Measurements from ENCODE around the gene RTP5.

DNA sequence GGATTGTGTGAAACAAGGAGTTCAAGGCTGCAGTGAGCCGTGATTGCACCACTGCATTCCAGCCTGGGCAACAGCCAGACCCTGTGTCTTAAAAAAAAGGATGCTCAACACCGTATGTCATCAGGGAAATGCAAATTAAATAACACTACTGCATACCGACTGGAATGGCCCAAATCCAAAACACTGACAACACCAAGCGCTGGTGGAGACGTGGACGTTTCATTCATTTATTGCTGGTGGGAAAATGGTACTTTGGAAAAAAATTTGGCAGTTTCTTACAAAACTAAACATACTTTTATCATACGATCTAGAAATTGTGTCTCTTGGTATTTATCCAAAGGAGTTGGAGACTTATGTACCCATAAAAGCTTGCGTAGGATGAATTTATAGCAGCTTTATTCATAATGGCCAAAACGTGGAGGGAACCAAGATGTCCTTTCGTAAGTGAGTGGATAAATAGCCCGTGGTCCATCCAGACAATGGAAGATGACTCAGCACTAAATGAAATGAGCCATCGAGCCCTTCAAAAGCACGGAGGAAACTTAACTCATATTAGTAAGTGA lies 36.3 kb upstream of the RTP5 start:
- TF ChIP-seq, protein P1, sequence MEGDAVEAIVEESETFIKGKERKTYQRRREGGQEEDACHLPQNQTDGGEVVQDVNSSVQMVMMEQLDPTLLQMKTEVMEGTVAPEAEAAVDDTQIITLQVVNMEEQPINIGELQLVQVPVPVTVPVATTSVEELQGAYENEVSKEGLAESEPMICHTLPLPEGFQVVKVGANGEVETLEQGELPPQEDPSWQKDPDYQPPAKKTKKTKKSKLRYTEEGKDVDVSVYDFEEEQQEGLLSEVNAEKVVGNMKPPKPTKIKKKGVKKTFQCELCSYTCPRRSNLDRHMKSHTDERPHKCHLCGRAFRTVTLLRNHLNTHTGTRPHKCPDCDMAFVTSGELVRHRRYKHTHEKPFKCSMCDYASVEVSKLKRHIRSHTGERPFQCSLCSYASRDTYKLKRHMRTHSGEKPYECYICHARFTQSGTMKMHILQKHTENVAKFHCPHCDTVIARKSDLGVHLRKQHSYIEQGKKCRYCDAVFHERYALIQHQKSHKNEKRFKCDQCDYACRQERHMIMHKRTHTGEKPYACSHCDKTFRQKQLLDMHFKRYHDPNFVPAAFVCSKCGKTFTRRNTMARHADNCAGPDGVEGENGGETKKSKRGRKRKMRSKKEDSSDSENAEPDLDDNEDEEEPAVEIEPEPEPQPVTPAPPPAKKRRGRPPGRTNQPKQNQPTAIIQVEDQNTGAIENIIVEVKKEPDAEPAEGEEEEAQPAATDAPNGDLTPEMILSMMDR (conservative IDR thresholded peaks at IDR 0.05; ENCODE audit: low read depth, low read length) = no peak
- no peak for TF ChIP-seq EZH2 (IDR thresholded peaks at IDR 0.05; ENCODE audit: borderline replicate concordance, low read depth, low read length, poor library complexity, severe bottlenecking)
